HG03064 (cell line): ENCODE measurements around the gene BTBD2.

Experiments used
- ATAC-seq: cut with Tn5 transposase; IDR thresholded peaks from one replicate; pipeline ENCODE4 v1.9.1; 2021; ENCODE audit warnings: low read depth; ENCODE audit not compliant: unreplicated experiment

Gene BTBD2

GRCh38 chr19:2015608-2015950, at the start of gene BTBD2:
BTBD2 (minus strand) TSS chr19:2015714; CDS start chr19:2015703, 11 bp downstream.
- ATAC-seq = no peak

- ATAC-seq = no peak
Measured at GRCh38 chr19:2064788-2065524, 49.4 kb upstream of the BTBD2 start.

- ATAC-seq = no peak
Measured at GRCh38 chr19:2064395-2064787, 48.9 kb upstream of the BTBD2 start.

GRCh38 chr19:2063824-2064223, 48.3 kb upstream of the BTBD2 start:
- ATAC-seq = no peak

- no peak for ATAC-seq
Measured at GRCh38 chr19:2062770-2063169, 47.3 kb upstream of the BTBD2 start.

GRCh38 chr19:2062389-2062729, 46.8 kb upstream of the BTBD2 start:
- no peak for ATAC-seq

- peak; percentile 45 for ATAC-seq
Measured at GRCh38 chr19:2061495-2062388, 46.2 kb upstream of the BTBD2 start.

GRCh38 chr19:2060884-2061494, 45.5 kb upstream of the BTBD2 start:
- ATAC-seq = peak; percentile 20

GRCh38 chr19:2059422-2060201, 44.1 kb upstream of the BTBD2 start:
- no peak for ATAC-seq

- no peak for ATAC-seq
Measured at GRCh38 chr19:2058570-2059421, 43.3 kb upstream of the BTBD2 start.

- no peak for ATAC-seq
Measured at GRCh38 chr19:2057484-2058469, 42.3 kb upstream of the BTBD2 start.

- ATAC-seq = no peak
Measured at GRCh38 chr19:2056837-2057192, 41.3 kb upstream of the BTBD2 start.

GRCh38 chr19:2055931-2056836, 40.7 kb upstream of the BTBD2 start:
- ATAC-seq = no peak

GRCh38 chr19:2054763-2055162, 39.2 kb upstream of the BTBD2 start:
- no peak for ATAC-seq

GRCh38 chr19:2053601-2054389, 38.3 kb upstream of the BTBD2 start:
- no peak for ATAC-seq

- ATAC-seq = no peak
Measured at GRCh38 chr19:2051773-2052704, 36.5 kb upstream of the BTBD2 start.
